Hepatocyte (in vitro differentiated cells): ENCODE data around the gene LIPM.

Experiments
- EZH2 ChIP-seq: fragments of 200-600 bp; sonication (generic); IDR thresholded peaks from 2 replicates; pipeline ENCODE4 v1.6.1; 2016; ENCODE audit warnings: antibody characterized with exemption, mild to moderate bottlenecking, borderline replicate concordance
- EZH2phosphoT487 ChIP-seq: fragments of 200-600 bp; sonication (generic); IDR thresholded peaks from one replicate; pipeline ENCODE4 v1.6.1; 2018; ENCODE audit warnings: antibody characterized with exemption, mild to moderate bottlenecking, low read depth, moderate library complexity; ENCODE audit not compliant: unreplicated experiment, severe bottlenecking
- TF ChIP-seq, protein P1 (sequence below): fragments of 200-600 bp; sonication (generic); IDR thresholded peaks from 2 replicates; pipeline ENCODE4 v1.5.1; 2016; ENCODE audit warnings: antibody characterized with exemption, mild to moderate bottlenecking; ENCODE audit not compliant: poor library complexity

DNA sequence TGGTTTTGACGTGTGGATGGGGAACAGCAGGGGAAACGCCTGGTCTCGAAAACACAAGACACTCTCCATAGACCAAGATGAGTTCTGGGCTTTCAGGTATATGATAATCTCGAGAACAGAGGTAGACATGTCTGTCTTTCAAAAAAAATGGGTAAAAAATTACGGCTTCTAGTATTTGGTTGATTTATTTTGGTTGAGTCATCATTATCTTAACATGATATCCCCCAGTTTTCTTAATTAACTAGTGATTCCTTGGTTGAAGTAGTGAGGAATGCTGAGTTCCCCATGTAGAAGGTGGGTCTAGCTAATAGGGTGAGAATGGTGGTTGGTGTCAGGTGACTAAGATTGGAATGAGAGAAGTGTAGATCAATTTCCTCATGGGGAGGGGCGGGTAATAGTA, 10.7 kb downstream of the LIPM start:
- TF ChIP-seq, protein P1, sequence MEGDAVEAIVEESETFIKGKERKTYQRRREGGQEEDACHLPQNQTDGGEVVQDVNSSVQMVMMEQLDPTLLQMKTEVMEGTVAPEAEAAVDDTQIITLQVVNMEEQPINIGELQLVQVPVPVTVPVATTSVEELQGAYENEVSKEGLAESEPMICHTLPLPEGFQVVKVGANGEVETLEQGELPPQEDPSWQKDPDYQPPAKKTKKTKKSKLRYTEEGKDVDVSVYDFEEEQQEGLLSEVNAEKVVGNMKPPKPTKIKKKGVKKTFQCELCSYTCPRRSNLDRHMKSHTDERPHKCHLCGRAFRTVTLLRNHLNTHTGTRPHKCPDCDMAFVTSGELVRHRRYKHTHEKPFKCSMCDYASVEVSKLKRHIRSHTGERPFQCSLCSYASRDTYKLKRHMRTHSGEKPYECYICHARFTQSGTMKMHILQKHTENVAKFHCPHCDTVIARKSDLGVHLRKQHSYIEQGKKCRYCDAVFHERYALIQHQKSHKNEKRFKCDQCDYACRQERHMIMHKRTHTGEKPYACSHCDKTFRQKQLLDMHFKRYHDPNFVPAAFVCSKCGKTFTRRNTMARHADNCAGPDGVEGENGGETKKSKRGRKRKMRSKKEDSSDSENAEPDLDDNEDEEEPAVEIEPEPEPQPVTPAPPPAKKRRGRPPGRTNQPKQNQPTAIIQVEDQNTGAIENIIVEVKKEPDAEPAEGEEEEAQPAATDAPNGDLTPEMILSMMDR = no peak
- no peak for TF ChIP-seq EZH2
- TF ChIP-seq EZH2phosphoT487 = no peak
